PFSK-1 (cell line): Measurements from ENCODE around the gene LIMS1.

Source experiments
- FOXP2 ChIP-seq: optimal IDR thresholded peaks from 2 replicates; pipeline ENCODE3; 2011; ENCODE audit warnings: borderline replicate concordance, control low read depth, inconsistent platforms; ENCODE audit not compliant: insufficient read depth; ENCODE audit errors: extremely low read length, extremely low read depth
- POLR2AphosphoS5 ChIP-seq: IDR thresholded peaks from 2 replicates; pipeline ENCODE4 v1.6.1; 2012; ENCODE audit warnings: low read depth, mild to moderate bottlenecking, control low read depth, low read length, moderate library complexity
- REST ChIP-seq, 2 experiments: IDR thresholded peaks; 2 replicates each; pipeline versions ENCODE4 v1.6.1 to v1.8.0; 2011 to 2012; ENCODE audit warnings: low read depth in 2 of 2, low read length in 2 of 2, control low read depth in 1 of 2, inconsistent platforms in 1 of 2, mild to moderate bottlenecking in 1 of 2, moderate library complexity in 1 of 2; ENCODE audit not compliant: insufficient read depth in 1 of 2
- SIN3A ChIP-seq: IDR thresholded peaks from 2 replicates; pipeline ENCODE4 v1.6.1; 2012; ENCODE audit warnings: mild to moderate bottlenecking, low read length, moderate library complexity, borderline replicate concordance; ENCODE audit not compliant: insufficient read depth
- TAF1 ChIP-seq: IDR thresholded peaks from 2 replicates; pipeline ENCODE4 v1.6.1; 2012; ENCODE audit warnings: low read length, control low read depth, borderline replicate concordance; ENCODE audit not compliant: insufficient read depth

- TF ChIP-seq POLR2AphosphoS5: no peak
- TF ChIP-seq FOXP2: no peak
- TF ChIP-seq SIN3A: no peak
- TF ChIP-seq REST (IDR thresholded peaks at IDR 0.05; ENCODE audit: insufficient read depth in 1 of 2, low read depth in 2 of 2, low read length in 2 of 2): no peak
- no peak for TF ChIP-seq TAF1
Observed at GRCh38 chr2:108701806-108702205, 167.5 kb downstream of the LIMS1 start.
